ENCODE results near the gene CFAP53. TPM values are rescaled to one million over a fixed set of nuclear protein-coding genes. Genes with fewer than 3 reads are reported as not detected.

Gene CFAP53
- total and polyA plus RNA-seq, 2 of the 4 experiments (the other 2 are of a cell fraction) = under 0.01 to 0.12 TPM

- Histone ChIP-seq H3K4me3 (ENCODE audit: insufficient read depth, low read depth, low read length) (no peak overlapping the region), H4K20me1 (ENCODE audit: insufficient read depth, low read length) (peaks cover 6% of the 10 kb centered on the region; the same call in 1 of the 2 replicates), H3K4me1 (ENCODE audit: control insufficient read depth, insufficient read depth, low read length) (peaks cover 6% of the 10 kb centered on the region), H3K27ac (ENCODE audit: insufficient read depth, low read length) (no peak overlapping the region), H3K27me3 (ENCODE audit: control insufficient read depth, insufficient read depth, low read length) (no peaks in the 10 kb centered on the region), H3K9ac (ENCODE audit: low read depth, low read length) (no peak overlapping the region), H3K4me2 (ENCODE audit: low read depth, low read length) (peak overlapping the region; percentile 93), H3K18ac (ENCODE audit: low read depth, low read length) (no peak overlapping the region), H2AK9ac (replicated peaks; ENCODE audit: low read depth, low read length, poor library complexity) (no peak overlapping the region), H3K9me1 (ENCODE audit: insufficient read depth, low read length) (peaks cover 14% of the 10 kb centered on the region; the same call in 1 of the 2 replicates), H4K5ac (ENCODE audit: low read depth, low read length) (no peak overlapping the region), H3K36me3 (ENCODE audit: control insufficient read depth, insufficient read depth, low read length) (peaks cover 53% of the 10 kb centered on the region), H3K56ac (ENCODE audit: extremely low read depth, insufficient read depth, low read length) (no peak overlapping the region), H2AFZ (replicated peaks; ENCODE audit: low read length, poor library complexity) (no peak overlapping the region), H3K4ac (ENCODE audit: low read depth, low read length) (no peak overlapping the region), H2BK15ac (ENCODE audit: low read depth, low read length) (no peak overlapping the region), H3K14ac (replicated peaks; ENCODE audit: low read depth, low read length) (no peak overlapping the region), H3K9me3 (ENCODE audit: control insufficient read depth, insufficient read depth, low read length) (no peaks in the 10 kb centered on the region), H3K79me1 (ENCODE audit: low read depth in 1 of 2, low read length in 2 of 2) (peaks cover 16 to 48% of the 10 kb centered on the region in 2 experiments), H2BK120ac (ENCODE audit: low read depth, low read length) (no peak overlapping the region), H4K8ac (ENCODE audit: low read depth in 2 of 2, low read length in 2 of 2) (no peak overlapping the region), H4K91ac (ENCODE audit: insufficient read depth, low read depth, low read length) (no peak overlapping the region), H2BK5ac (ENCODE audit: low read depth, low read length, poor library complexity, severe bottlenecking) (no peak overlapping the region), H2AK5ac (ENCODE audit: low read depth, low read length) (no peak overlapping the region), H2BK20ac (ENCODE audit: low read depth, low read length) (no peak overlapping the region), H3K23ac (ENCODE audit: low read depth, low read length) (no peak overlapping the region)
- no peak for DNase-seq
- no peak for ATAC-seq (ENCODE audit: low read depth)
- WGBS, 2 experiments (ENCODE audit: extremely low coverage in 2 of 2, insufficient read length in 1 of 2) = no CpG with 5 or more reads among the region's 7 CpGs
- intact Hi-C loops (cut with micrococcal nuclease) = loop anchor here (10.0 kb wide), 1 partner anchor 785 kb away; the partner anchor contains the start of gene RPL17
- POLR2A ChIA-PET (ENCODE audit: unreplicated experiment) = no interaction called here
- no peak for TF ChIP-seq MAZ (IDR thresholded peaks at IDR 0.05; ENCODE audit: borderline replicate concordance, low read depth, low read length)
- no peak for TF ChIP-seq POLR2A (IDR thresholded peaks at IDR 0.05; ENCODE audit: low read depth, low read length)
- TF ChIP-seq BHLHE40 (IDR thresholded peaks at IDR 0.05; ENCODE audit: low read depth, low read length) = no peak
- no peak for TF ChIP-seq RAD21 (IDR thresholded peaks at IDR 0.05; ENCODE audit: low read length)
- no peak for TF ChIP-seq FOS (IDR thresholded peaks at IDR 0.05; ENCODE audit: low read depth, low read length)
- TF ChIP-seq CEBPB (IDR thresholded peaks at IDR 0.05; ENCODE audit: low read depth, low read length) = no peak
- no peak for TF ChIP-seq CTCF (conservative IDR thresholded peaks at IDR 0.05; ENCODE audit: low read depth, low read length)
- no peak for TF ChIP-seq NFE2L2 (IDR thresholded peaks at IDR 0.05; ENCODE audit: low read depth, low read length)
- TF ChIP-seq USF2 (IDR thresholded peaks at IDR 0.05; ENCODE audit: low read depth, low read length) = no peak
- no peak for TF ChIP-seq MXI1 (IDR thresholded peaks at IDR 0.05; ENCODE audit: borderline replicate concordance, low read depth, low read length)
- no peak for TF ChIP-seq ELK1 (IDR thresholded peaks at IDR 0.05; ENCODE audit: borderline replicate concordance, low read depth, low read length)
- no peak for TF ChIP-seq RCOR1 (IDR thresholded peaks at IDR 0.05; ENCODE audit: insufficient replicate concordance, low read length)
- TF ChIP-seq CHD1 (IDR thresholded peaks at IDR 0.05; ENCODE audit: low read depth, low read length) = no peak
- no peak for TF ChIP-seq RFX5 (IDR thresholded peaks at IDR 0.05; ENCODE audit: low read depth, low read length)
- TF ChIP-seq MAFK (IDR thresholded peaks at IDR 0.05; ENCODE audit: low read depth, low read length) = no peak
- TF ChIP-seq SMC3 (IDR thresholded peaks at IDR 0.05; ENCODE audit: low read depth, low read length) = no peak
- no TSS peak for BruUV-seq (replicated peaks)
- in situ Hi-C loops (cut with MboI; ENCODE audit: low sequenced_read_pairs) = loop anchor here (25.0 kb wide), 2 partner anchors 758 to 1642 kb away; partner anchors contain the start of gene SMAD4
- CTCF ChIA-PET = no interaction called here
- dilution Hi-C loops (cut with HindIII; ENCODE audit: low sequenced_read_pairs, unreplicated experiment) = no loop called here
Measured at GRCh38 chr18:50279752-50280151, 13.5 kb upstream of the CFAP53 start.
